ENCODE data around the gene BBOF1.

DNA sequence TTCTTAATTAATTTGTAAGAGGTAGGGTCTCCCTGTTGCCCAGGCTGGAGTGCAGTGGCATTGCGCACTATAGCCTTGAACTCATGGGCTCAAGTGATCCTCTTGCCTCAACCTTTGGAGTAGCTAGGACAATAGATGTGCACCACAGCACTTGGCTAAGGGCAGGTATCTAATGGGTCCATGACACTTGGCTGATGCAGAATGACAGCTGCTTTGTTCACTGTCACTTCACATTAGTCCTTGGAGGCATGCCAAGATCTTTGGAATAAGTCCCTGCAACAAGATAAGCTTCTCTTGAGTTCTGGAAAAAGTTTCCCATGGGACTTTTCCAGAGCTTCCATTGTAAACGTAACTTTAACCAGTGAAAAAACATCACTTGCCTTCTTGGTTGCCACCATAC lies 45.7 kb upstream of the BBOF1 start:
- TF ChIP-seq POLR2AphosphoS5 (IDR thresholded peaks at IDR 0.05; ENCODE audit: borderline replicate concordance, low read depth, low read length), result no peak
- TF ChIP-seq FOXP2 (optimal IDR thresholded peaks at IDR 0.05; ENCODE audit: control extremely low read depth, extremely low read length, insufficient read depth), result no peak
